NT2/D1 (cell line): Measurements from ENCODE around the gene RPS23.
"Not testable (repeated sequence)": the region's sequence is repeated elsewhere in the genome, so short reads cannot be mapped to it uniquely, and the experiment has no call there.

ENCODE experiments used
- SUZ12 ChIP-seq: IDR thresholded peaks from 2 replicates; pipeline ENCODE4 v1.6.1; 2011; ENCODE audit not compliant: insufficient read length, insufficient read depth; ENCODE audit errors: extremely low read depth
- YY1 ChIP-seq: IDR thresholded peaks from 2 replicates; pipeline ENCODE4 v1.6.1; 2011; ENCODE audit not compliant: insufficient read length, insufficient read depth
- ZNF274 ChIP-seq: IDR thresholded peaks from 2 replicates; pipeline ENCODE4 v1.6.1; 2011; ENCODE audit warnings: mild to moderate bottlenecking, low read depth, low read length

DNA sequence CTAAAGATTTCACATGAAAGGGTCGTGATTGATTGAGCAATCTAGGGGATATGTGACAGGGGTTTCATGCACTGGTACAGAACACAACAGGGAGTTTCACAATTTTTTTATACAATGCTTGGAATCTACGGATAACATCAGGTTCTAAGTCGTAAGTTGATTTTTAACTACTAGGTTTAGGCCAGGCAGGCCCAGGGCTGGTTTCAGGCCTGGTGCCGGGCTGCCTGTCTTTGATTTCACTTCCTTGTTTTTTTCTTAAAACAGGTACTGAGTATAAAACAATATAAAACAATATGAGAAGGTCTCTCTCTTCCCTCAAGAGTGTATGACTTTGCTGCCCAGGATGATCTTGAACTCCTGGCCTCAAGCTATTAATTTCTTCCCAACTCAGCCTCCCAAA is 4.7 kb downstream of the RPS23 start:
- TF ChIP-seq ZNF274, YY1, SUZ12: not testable (repeated sequence)
